HCT116 (cell line): ENCODE data around the gene GNPDA1. TPM values are rescaled to one million over a fixed set of nuclear protein-coding genes. Genes with fewer than 3 reads are reported as not detected.

ENCODE experiments used
- ATAC-seq: fragments of 200-7000 bp; cut with Tn5 transposase; 2 replicates; pipeline ENCODE4 v1.9.1; 2020; ENCODE audit warnings: mild to moderate bottlenecking, moderate library complexity
- BruUV-seq: library from RNA; stranded (reverse); fragments of 400-500 nt; replicated peaks from 2 replicates; lab custom pipeline; 2021; lab: Mats Ljungman, UMichigan
- CTCF ChIA-PET: fragments of 300-600 bp; sonication (Branson Sonifier 250); formaldehyde crosslinking; loops from one replicate; lab custom pipeline; 2021; ENCODE audit warnings: antibody characterized with exemption; lab: Charles Lee
- POLR2A ChIA-PET: fragments of 300-600, 350-600 bp; sonication (Branson Sonifier 250); formaldehyde crosslinking; loops from one replicate; lab custom pipeline; 2021; ENCODE audit warnings: antibody characterized with exemption; lab: Charles Lee
- RAD21 ChIA-PET, 2 experiments: fragments of 300-600 bp; sonication (Branson Sonifier 250); formaldehyde crosslinking; loops; one replicate each; lab custom pipeline; 2023; ENCODE audit warnings: low total read pairs in 2 of 2; ENCODE audit not compliant: uncharacterized antibody in 2 of 2, unreplicated experiment in 2 of 2, low non-redundant PET in 1 of 2; lab: Charles Lee
- DNase-seq: peaks from one replicate; pipeline ENCODE4 v3.0.0-alpha.2; 2010; ENCODE audit warnings: low read depth, low spot score
- H2AFZ ChIP-seq: fragments of 200-600 bp; shearing (Covaris generic), sonication (generic); 2 replicates; pipeline ENCODE4 v1.6.1; 2017; ENCODE audit warnings: low read depth, mixed run types, mixed read lengths, antibody characterized with exemption, low read length; ENCODE audit not compliant: poor library complexity, severe bottlenecking
- H3K27ac ChIP-seq: 2 replicates; pipeline ENCODE4 v1.5.1; 2012; ENCODE audit warnings: low read depth, low read length
- H3K27me3 ChIP-seq: fragments of 200-600 bp; sonication (generic); 2 replicates; pipeline ENCODE4 v1.6.1; 2016; ENCODE audit warnings: mixed run types, low read length, mixed read lengths; ENCODE audit not compliant: insufficient read depth
- H3K36me3 ChIP-seq, 2 experiments: fragments of 200-500 bp in 1 of 2; fragments of 200-600 bp in 1 of 2; sonication (Bioruptor generic) in 1 of 2; sonication (generic) in 1 of 2; 2 replicates each; pipeline versions ENCODE4 v1.5.1 to v1.6.1; 2014 to 2016; ENCODE audit warnings: low read length in 2 of 2, inconsistent platforms in 1 of 2, mixed read lengths in 1 of 2, mixed run types in 1 of 2; ENCODE audit not compliant: insufficient read depth in 2 of 2, control insufficient read depth in 1 of 2
- H3K4me1 ChIP-seq, 2 experiments: fragments of 200-600 bp in 1 of 2; sonication (generic) in 1 of 2; 2 replicates each; pipeline versions ENCODE4 v1.5.1 to v1.6.1; 2012 to 2017; ENCODE audit warnings: low read length in 2 of 2, inconsistent platforms in 1 of 2, mild to moderate bottlenecking in 1 of 2, mixed read lengths in 1 of 2, mixed run types in 1 of 2, moderate library complexity in 1 of 2; ENCODE audit not compliant: insufficient read depth in 2 of 2, control insufficient read depth in 1 of 2
- H3K4me2 ChIP-seq: fragments of 200-600 bp; sonication (generic); 2 replicates; pipeline ENCODE4 v1.6.1; 2017; ENCODE audit warnings: mixed run types, low read length, mixed read lengths
- H3K4me3 ChIP-seq, 2 experiments: fragments of 200-600 bp in 1 of 2; sonication (generic) in 1 of 2; replicated peaks in 1 of 2; 2 replicates each; pipeline ENCODE4 v1.5.1; 2011 to 2016; ENCODE audit warnings: low read length in 2 of 2, control low read depth in 1 of 2, low read depth in 1 of 2, mild to moderate bottlenecking in 1 of 2, mixed read lengths in 1 of 2, mixed run types in 1 of 2
- H3K79me2 ChIP-seq: fragments of 200-600 bp; sonication (generic); 2 replicates; pipeline ENCODE4 v1.6.1; 2017; ENCODE audit warnings: mild to moderate bottlenecking, mixed run types, low read length, moderate library complexity, mixed read lengths; ENCODE audit not compliant: insufficient read depth
- H3K9ac ChIP-seq: fragments of 200-600 bp; sonication (generic); 2 replicates; pipeline ENCODE4 v1.6.1; 2016; ENCODE audit warnings: low read length, mixed read lengths
- H3K9me2 ChIP-seq: fragments of 200-600 bp; sonication (generic), shearing (Covaris generic); 2 replicates; pipeline ENCODE4 v1.6.1; 2017; ENCODE audit warnings: mixed run types, mild to moderate bottlenecking, moderate library complexity; ENCODE audit not compliant: insufficient read depth
- H3K9me3 ChIP-seq, 2 experiments: fragments of 200-500 bp in 1 of 2; fragments of 200-600 bp in 1 of 2; sonication (Bioruptor generic) in 1 of 2; sonication (generic) in 1 of 2; 2 replicates each; pipeline ENCODE4 v1.6.1; 2014 to 2017; ENCODE audit warnings: low read length in 2 of 2, mixed read lengths in 2 of 2, inconsistent platforms in 1 of 2, low read depth in 1 of 2, mild to moderate bottlenecking in 1 of 2, mixed run types in 1 of 2, moderate library complexity in 1 of 2; ENCODE audit not compliant: control insufficient read depth in 1 of 2, insufficient read depth in 1 of 2
- H4K20me1 ChIP-seq: fragments of 200-600 bp; sonication (generic), shearing (Covaris generic); 2 replicates; pipeline ENCODE4 v1.6.1; 2017; ENCODE audit warnings: mixed run types, mild to moderate bottlenecking, moderate library complexity; ENCODE audit not compliant: insufficient read depth
- ATF3 ChIP-seq: IDR thresholded peaks from 2 replicates; pipeline ENCODE4 v1.6.1; 2012
- CBX3 ChIP-seq: IDR thresholded peaks from 2 replicates; pipeline ENCODE4 v1.6.1; 2012; ENCODE audit warnings: low read depth
- CEBPB ChIP-seq: IDR thresholded peaks from 2 replicates; pipeline ENCODE4 v1.6.1; 2012; ENCODE audit warnings: low read depth
- CTCF ChIP-seq, 3 experiments: fragments of 200-600 bp in 1 of 3; sonication (generic) in 1 of 3; IDR thresholded peaks in 2 of 3; conservative IDR thresholded peaks in 1 of 3; 2 replicates each; pipeline ENCODE4 v1.5.1; 2012 to 2017; ENCODE audit warnings: low read depth in 2 of 3, low read length in 2 of 3, antibody characterized with exemption in 1 of 3, borderline replicate concordance in 1 of 3, control low read depth in 1 of 3, mild to moderate bottlenecking in 1 of 3, mixed read lengths in 1 of 3, mixed run types in 1 of 3, moderate library complexity in 1 of 3; ENCODE audit not compliant: insufficient read depth in 1 of 3
- FOSL1 ChIP-seq: IDR thresholded peaks from 2 replicates; pipeline ENCODE4 v1.6.1; 2012; ENCODE audit warnings: low read depth
- JUND ChIP-seq: IDR thresholded peaks from 2 replicates; pipeline ENCODE4 v1.6.1; 2012
- POLR2AphosphoS5 ChIP-seq: IDR thresholded peaks from 2 replicates; pipeline ENCODE4 v1.6.1; 2011; ENCODE audit warnings: mild to moderate bottlenecking, low read depth, low read length, moderate library complexity
- SP1 ChIP-seq: IDR thresholded peaks from 2 replicates; pipeline ENCODE4 v1.6.1; 2012; ENCODE audit warnings: low read depth
- TCF7L2 ChIP-seq: IDR thresholded peaks from 2 replicates; pipeline ENCODE4 v1.7.0; 2011; ENCODE audit warnings: borderline replicate concordance, inconsistent platforms; ENCODE audit not compliant: insufficient read depth, insufficient read length; ENCODE audit errors: extremely low read depth
- YY1 ChIP-seq: IDR thresholded peaks from 2 replicates; pipeline ENCODE4 v1.6.1; 2011; ENCODE audit warnings: low read length, low read depth, moderate library complexity, mild to moderate bottlenecking; ENCODE audit not compliant: insufficient replicate concordance; ENCODE audit errors: extremely low read depth
- ZNF274 ChIP-seq: fragments of 200-500 bp; sonication (Bioruptor generic); IDR thresholded peaks from 2 replicates; pipeline ENCODE4 v1.6.1; 2014; ENCODE audit warnings: mild to moderate bottlenecking, low read depth, low read length, inconsistent platforms
- intact Hi-C: fragments of 100-400 bp; cut with micrococcal nuclease; formaldehyde crosslinking; loops from 2 replicates; pipeline ENCODE4 v1.10.0; 2022
- total RNA-seq: library from RNA; stranded (reverse); gene quantifications from one replicate; pipeline ENCODE4 v1.2.1, GENCODE V29; 2021; ENCODE audit not compliant: unreplicated experiment
- TF ChIP-seq, protein P1 (sequence below): IDR thresholded peaks from 2 replicates; pipeline ENCODE4 v1.6.1; 2012; ENCODE audit warnings: low read depth
- TF ChIP-seq, protein P2 (sequence below): IDR thresholded peaks from 2 replicates; pipeline ENCODE4 v1.6.1; 2012

GNPDA1 gene
- total RNA-seq, 1 experiment from 2014 or later, result 45.6 TPM

DNA sequence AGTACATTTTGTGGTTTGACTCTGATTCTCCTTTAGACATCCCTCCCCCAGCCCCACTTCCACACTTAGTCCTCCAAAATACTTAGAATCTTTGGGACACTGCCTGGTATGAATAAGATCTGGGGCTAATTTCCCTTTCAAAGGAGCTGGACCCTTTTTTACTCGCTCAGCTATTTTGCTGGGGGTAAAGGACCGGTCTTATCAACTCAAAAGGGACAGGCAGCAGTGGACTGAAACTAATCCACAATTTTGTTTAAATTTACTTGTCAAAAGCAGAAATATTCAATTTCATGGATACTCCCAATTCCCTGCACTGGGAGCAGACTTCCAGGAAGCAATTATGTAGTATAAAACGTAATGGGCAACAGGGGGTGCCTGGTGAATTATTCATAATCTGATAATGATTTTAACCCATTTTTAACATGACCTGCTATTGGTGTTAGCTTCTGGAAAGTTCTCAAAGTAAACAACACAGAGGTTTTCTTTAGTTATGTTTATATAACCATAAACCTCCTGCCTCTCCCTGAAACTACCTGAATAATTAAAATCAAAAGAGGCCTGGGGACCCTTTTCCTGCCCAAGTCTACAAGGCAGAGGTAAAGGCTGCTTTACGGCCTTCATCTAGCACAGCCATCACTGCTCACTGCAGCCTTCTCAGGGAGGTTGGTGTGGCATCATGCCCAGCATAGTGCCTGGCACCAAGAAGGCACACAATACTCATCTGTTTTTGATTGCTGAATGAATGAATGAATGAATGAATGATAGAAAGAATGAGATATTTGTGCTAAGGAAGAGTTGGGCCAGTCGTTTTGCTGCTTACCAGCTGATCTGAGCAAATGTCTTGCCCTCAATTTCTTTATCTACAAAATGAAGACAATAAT is 44.2 kb upstream of the GNPDA1 start:
- peaks cover 24 to 47% of the 10 kb centered on the region in 2 experiments for H3K4me1 ChIP-seq

More for the DNA sequence above, 44.2 kb upstream of the GNPDA1 start:
- ATAC-seq (no peak), DNase-seq (no peak)
- BruUV-seq, result no TSS peak
- H3K27me3 ChIP-seq, result no peaks in the 10 kb centered on the region
- ChIA-PET POLR2A (no interaction called here), RAD21 (no interaction called here), CTCF (no interaction called here)
- TF ChIP-seq, protein P1, sequence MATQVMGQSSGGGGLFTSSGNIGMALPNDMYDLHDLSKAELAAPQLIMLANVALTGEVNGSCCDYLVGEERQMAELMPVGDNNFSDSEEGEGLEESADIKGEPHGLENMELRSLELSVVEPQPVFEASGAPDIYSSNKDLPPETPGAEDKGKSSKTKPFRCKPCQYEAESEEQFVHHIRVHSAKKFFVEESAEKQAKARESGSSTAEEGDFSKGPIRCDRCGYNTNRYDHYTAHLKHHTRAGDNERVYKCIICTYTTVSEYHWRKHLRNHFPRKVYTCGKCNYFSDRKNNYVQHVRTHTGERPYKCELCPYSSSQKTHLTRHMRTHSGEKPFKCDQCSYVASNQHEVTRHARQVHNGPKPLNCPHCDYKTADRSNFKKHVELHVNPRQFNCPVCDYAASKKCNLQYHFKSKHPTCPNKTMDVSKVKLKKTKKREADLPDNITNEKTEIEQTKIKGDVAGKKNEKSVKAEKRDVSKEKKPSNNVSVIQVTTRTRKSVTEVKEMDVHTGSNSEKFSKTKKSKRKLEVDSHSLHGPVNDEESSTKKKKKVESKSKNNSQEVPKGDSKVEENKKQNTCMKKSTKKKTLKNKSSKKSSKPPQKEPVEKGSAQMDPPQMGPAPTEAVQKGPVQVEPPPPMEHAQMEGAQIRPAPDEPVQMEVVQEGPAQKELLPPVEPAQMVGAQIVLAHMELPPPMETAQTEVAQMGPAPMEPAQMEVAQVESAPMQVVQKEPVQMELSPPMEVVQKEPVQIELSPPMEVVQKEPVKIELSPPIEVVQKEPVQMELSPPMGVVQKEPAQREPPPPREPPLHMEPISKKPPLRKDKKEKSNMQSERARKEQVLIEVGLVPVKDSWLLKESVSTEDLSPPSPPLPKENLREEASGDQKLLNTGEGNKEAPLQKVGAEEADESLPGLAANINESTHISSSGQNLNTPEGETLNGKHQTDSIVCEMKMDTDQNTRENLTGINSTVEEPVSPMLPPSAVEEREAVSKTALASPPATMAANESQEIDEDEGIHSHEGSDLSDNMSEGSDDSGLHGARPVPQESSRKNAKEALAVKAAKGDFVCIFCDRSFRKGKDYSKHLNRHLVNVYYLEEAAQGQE, result no peak
- no peak for TF ChIP-seq CTCF (IDR thresholded peaks at IDR 0.05 in 2 of 3, conservative IDR thresholded peaks at IDR 0.05 in 1 of 3; ENCODE audit: borderline replicate concordance in 1 of 3, insufficient read depth in 1 of 3, low read depth in 2 of 3, low read length in 2 of 3)
- TF ChIP-seq ZNF274, result no peak
- TF ChIP-seq JUND, result no peak
- TF ChIP-seq CEBPB, result no peak
- TF ChIP-seq, protein P2, sequence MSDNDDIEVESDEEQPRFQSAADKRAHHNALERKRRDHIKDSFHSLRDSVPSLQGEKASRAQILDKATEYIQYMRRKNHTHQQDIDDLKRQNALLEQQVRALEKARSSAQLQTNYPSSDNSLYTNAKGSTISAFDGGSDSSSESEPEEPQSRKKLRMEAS, result no peak
- no peak for TF ChIP-seq POLR2AphosphoS5
- no peak for TF ChIP-seq YY1
- TF ChIP-seq TCF7L2, result no peak
- no peak for TF ChIP-seq ATF3
- no peak for TF ChIP-seq SP1
- TF ChIP-seq CBX3, result no peak
- TF ChIP-seq FOSL1, result no peak
- no peaks in the 10 kb centered on the region for H3K79me2 ChIP-seq
- H3K9me2 ChIP-seq, result no peaks in the 10 kb centered on the region
- intact Hi-C loops, result no loop called here
- no peaks in the 10 kb centered on the region for H4K20me1 ChIP-seq
- no peak overlapping the region for H3K4me3 ChIP-seq
- H3K36me3 ChIP-seq, result no peaks in the 10 kb centered on the region
- peak overlapping the region; percentile 67 for H3K4me2 ChIP-seq
- no peak overlapping the region; the same call in 1 of the 2 replicates for H3K27ac ChIP-seq
- no peaks in the 10 kb centered on the region for H3K9me3 ChIP-seq
- H2AFZ ChIP-seq, result peak overlapping the region; percentile 52
- 0 out of 2 replicates have a peak overlapping the region, but pooled peaks have one; percentile 4 for H3K9ac ChIP-seq
